Measurements from ENCODE around the gene ZRANB2.

DNA sequence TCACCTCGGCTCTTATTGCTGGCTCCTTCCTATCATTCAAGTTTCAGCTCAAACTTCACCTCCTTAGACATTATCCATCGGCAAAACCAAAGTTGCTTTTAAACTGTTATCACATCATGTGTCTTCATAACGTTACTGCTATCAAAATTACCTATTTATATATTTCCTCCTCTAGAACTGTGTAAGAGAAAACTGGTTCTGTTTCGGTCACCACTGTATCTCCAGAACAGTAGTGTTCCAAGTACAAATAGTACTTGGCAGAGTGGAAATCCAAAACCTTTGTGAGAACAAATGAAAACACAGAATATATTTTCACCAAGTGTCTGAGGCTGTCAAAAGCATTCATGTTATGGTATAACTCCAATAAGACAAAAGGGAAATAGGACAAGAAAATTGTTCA, 9.1 kb downstream of the ZRANB2 start:
- TF ChIP-seq, protein P1, sequence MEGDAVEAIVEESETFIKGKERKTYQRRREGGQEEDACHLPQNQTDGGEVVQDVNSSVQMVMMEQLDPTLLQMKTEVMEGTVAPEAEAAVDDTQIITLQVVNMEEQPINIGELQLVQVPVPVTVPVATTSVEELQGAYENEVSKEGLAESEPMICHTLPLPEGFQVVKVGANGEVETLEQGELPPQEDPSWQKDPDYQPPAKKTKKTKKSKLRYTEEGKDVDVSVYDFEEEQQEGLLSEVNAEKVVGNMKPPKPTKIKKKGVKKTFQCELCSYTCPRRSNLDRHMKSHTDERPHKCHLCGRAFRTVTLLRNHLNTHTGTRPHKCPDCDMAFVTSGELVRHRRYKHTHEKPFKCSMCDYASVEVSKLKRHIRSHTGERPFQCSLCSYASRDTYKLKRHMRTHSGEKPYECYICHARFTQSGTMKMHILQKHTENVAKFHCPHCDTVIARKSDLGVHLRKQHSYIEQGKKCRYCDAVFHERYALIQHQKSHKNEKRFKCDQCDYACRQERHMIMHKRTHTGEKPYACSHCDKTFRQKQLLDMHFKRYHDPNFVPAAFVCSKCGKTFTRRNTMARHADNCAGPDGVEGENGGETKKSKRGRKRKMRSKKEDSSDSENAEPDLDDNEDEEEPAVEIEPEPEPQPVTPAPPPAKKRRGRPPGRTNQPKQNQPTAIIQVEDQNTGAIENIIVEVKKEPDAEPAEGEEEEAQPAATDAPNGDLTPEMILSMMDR (IDR thresholded peaks at IDR 0.05), result no peak
- no peak for TF ChIP-seq POLR2A (IDR thresholded peaks at IDR 0.05)
